PC-3 (cell line): ENCODE measurements around the gene NME7. TPM values are rescaled to one million over a fixed set of nuclear protein-coding genes. Genes with fewer than 3 reads are reported as not detected.
"Not testable (repeated sequence)": the region's sequence is repeated elsewhere in the genome, so short reads cannot be mapped to it uniquely, and the experiment has no call there.

Source experiments
- ATAC-seq: fragments of 200-7000 bp; cut with Tn5 transposase; 2 replicates; pipeline ENCODE4 v1.9.1; 2020; ENCODE audit warnings: mild to moderate bottlenecking, moderate library complexity
- BruUV-seq: library from RNA; stranded (reverse); fragments of 400-500 nt; replicated peaks from 2 replicates; lab custom pipeline; 2021; lab: Mats Ljungman, UMichigan
- CTCF ChIA-PET: fragments of 300-600 bp; sonication (Branson Sonifier 250); formaldehyde crosslinking; loops from one replicate; lab custom pipeline; 2022; ENCODE audit warnings: antibody characterized with exemption; lab: Charles Lee
- POLR2A ChIA-PET: fragments of 300-600 bp; sonication (Branson Sonifier 250); formaldehyde crosslinking; loops from one replicate; lab custom pipeline; 2022; ENCODE audit warnings: antibody characterized with exemption; ENCODE audit not compliant: unreplicated experiment; lab: Charles Lee
- DNase-seq: peaks from one replicate; pipeline ENCODE4 v3.0.0-alpha.2; 2015
- H2AFZ ChIP-seq: fragments of 300-600 bp; sonication (generic); 2 replicates; pipeline ENCODE4 v1.6.0; 2016; ENCODE audit warnings: antibody characterized with exemption, low read length
- H3F3A ChIP-seq: fragments of 300-600 bp; sonication (generic); one replicate; pipeline ENCODE4 v1.6.0; 2017; ENCODE audit warnings: antibody characterized with exemption, low read length, control low read depth, mild to moderate bottlenecking; ENCODE audit not compliant: unreplicated experiment
- H3K27ac ChIP-seq: fragments of 300-600 bp; sonication (generic); 2 replicates; pipeline ENCODE4 v1.5.1; 2016; ENCODE audit warnings: mild to moderate bottlenecking, low read length
- H3K27me3 ChIP-seq: fragments of 300-600 bp; sonication (generic); 2 replicates; pipeline ENCODE4 v1.6.1; 2016; ENCODE audit warnings: low read length, mixed read lengths
- H3K36me3 ChIP-seq: fragments of 300-600 bp; sonication (generic); 2 replicates; pipeline ENCODE4 v1.6.1; 2016; ENCODE audit warnings: low read depth, mixed run types, low read length, mixed read lengths
- H3K4me1 ChIP-seq: fragments of 300-600 bp; sonication (generic); 2 replicates; pipeline ENCODE4 v1.5.1; 2016; ENCODE audit warnings: low read length; ENCODE audit not compliant: insufficient read depth
- H3K4me2 ChIP-seq: fragments of 300-600 bp; sonication (generic); 2 replicates; pipeline ENCODE4 v1.6.0; 2016; ENCODE audit warnings: low read length
- H3K4me3 ChIP-seq: fragments of 300-600 bp; sonication (generic); 2 replicates; pipeline ENCODE4 v1.5.1; 2016; ENCODE audit warnings: mild to moderate bottlenecking, low read length, mixed read lengths
- H3K79me2 ChIP-seq: fragments of 300-600 bp; sonication (generic); 2 replicates; pipeline ENCODE4 v1.6.1; 2017; ENCODE audit warnings: low read length, mixed read lengths
- H3K9ac ChIP-seq: fragments of 300-600 bp; sonication (generic); 2 replicates; pipeline ENCODE4 v1.6.0; 2016; ENCODE audit warnings: mild to moderate bottlenecking, low read length
- H3K9me2 ChIP-seq: fragments of 300-600 bp; sonication (generic); replicated peaks from 2 replicates; pipeline ENCODE4 v1.6.1; 2016; ENCODE audit warnings: mixed run types, low read length, mixed read lengths
- H3K9me3 ChIP-seq: fragments of 300-600 bp; sonication (generic); 2 replicates; pipeline ENCODE4 v1.6.1; 2016; ENCODE audit warnings: low read length, mixed read lengths
- H4K20me1 ChIP-seq: fragments of 300-600 bp; sonication (generic); 2 replicates; pipeline ENCODE4 v1.6.1; 2016; ENCODE audit warnings: low read length, mixed read lengths
- EZH2 ChIP-seq: fragments of 300-600 bp; sonication (generic); IDR thresholded peaks from one replicate; pipeline ENCODE4 v1.6.1; 2017; ENCODE audit warnings: antibody characterized with exemption, mild to moderate bottlenecking, low read length; ENCODE audit not compliant: unreplicated experiment
- EZH2phosphoT487 ChIP-seq: fragments of 300-600 bp; sonication (generic); IDR thresholded peaks from 2 replicates; pipeline ENCODE4 v1.6.1; 2018; ENCODE audit warnings: mild to moderate bottlenecking, antibody characterized with exemption, low read length, borderline replicate concordance
- intact Hi-C: fragments of 100-400 bp; cut with micrococcal nuclease; formaldehyde crosslinking; loops from 2 replicates; pipeline ENCODE4 v1.9.0; 2023
- total RNA-seq: library from RNA; depleted of rRNA; stranded (reverse); fragments of >200 nt; gene quantifications from 2 replicates; pipeline ENCODE4 v1.2.3, GENCODE V29; 2014
- TF ChIP-seq, protein P1 (sequence below): fragments of 300-600 bp; sonication (generic); conservative IDR thresholded peaks from 2 replicates; pipeline ENCODE4 v1.5.1; 2017; ENCODE audit warnings: antibody characterized with exemption, low read depth, mild to moderate bottlenecking, low read length

The NME7 gene
- total RNA-seq, 1 experiment from 2014 or later, result 18.9 TPM

DNA sequence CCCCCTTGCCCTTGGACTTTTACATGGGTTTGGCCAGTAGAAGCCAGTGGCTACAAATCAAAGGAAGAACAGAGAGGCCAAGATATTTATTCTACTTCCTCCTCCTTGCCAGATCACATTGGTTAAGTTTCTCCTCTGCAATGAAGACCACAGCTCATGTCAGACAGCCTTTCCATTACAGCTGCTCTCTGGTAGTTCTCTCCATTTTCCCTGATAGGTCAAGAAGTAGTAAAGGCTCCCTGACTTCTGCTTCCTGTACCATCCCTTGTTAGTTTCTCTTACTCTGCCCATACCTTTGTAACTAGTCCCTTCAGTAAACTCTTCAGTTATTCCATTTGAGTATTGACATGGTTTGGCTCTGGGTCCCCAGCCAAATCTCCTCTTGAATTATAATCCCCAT lies 27.8 kb downstream of the NME7 start:
- Histone ChIP-seq H3F3A (no peaks in the 10 kb centered on the region), H3K27ac (no peak overlapping the region), H3K4me1 (no peaks in the 10 kb centered on the region), H3K9me2 (no peaks in the 10 kb centered on the region), H2AFZ (no peak overlapping the region), H3K4me3 (no peak overlapping the region), H3K9me3 (no peaks in the 10 kb centered on the region), H3K27me3 (no peaks in the 10 kb centered on the region), H3K4me2 (no peak overlapping the region), H3K36me3 (no peaks in the 10 kb centered on the region), H3K9ac (no peak overlapping the region), H4K20me1 (no peaks in the 10 kb centered on the region), H3K79me2 (no peaks in the 10 kb centered on the region)
- POLR2A ChIA-PET, result no interaction called here
- intact Hi-C loops, result no loop called here
- CTCF ChIA-PET, result no interaction called here
- no peak for ATAC-seq
- BruUV-seq, result no TSS peak
- DNase-seq, result no peak
- TF ChIP-seq EZH2phosphoT487 (no peak), EZH2 (no peak)
- TF ChIP-seq, protein P1, sequence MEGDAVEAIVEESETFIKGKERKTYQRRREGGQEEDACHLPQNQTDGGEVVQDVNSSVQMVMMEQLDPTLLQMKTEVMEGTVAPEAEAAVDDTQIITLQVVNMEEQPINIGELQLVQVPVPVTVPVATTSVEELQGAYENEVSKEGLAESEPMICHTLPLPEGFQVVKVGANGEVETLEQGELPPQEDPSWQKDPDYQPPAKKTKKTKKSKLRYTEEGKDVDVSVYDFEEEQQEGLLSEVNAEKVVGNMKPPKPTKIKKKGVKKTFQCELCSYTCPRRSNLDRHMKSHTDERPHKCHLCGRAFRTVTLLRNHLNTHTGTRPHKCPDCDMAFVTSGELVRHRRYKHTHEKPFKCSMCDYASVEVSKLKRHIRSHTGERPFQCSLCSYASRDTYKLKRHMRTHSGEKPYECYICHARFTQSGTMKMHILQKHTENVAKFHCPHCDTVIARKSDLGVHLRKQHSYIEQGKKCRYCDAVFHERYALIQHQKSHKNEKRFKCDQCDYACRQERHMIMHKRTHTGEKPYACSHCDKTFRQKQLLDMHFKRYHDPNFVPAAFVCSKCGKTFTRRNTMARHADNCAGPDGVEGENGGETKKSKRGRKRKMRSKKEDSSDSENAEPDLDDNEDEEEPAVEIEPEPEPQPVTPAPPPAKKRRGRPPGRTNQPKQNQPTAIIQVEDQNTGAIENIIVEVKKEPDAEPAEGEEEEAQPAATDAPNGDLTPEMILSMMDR, result no peak

GRCh38 chr1:169338617-169339016 lies 29.0 kb downstream of the NME7 start:
- BruUV-seq, result no TSS peak
- POLR2A ChIA-PET, result no interaction called here
- no peak overlapping the region for H3K4me3 ChIP-seq

GRCh38 chr1:169336947-169337715 lies 30.5 kb downstream of the NME7 start:
- H3K9ac ChIP-seq, H3K4me1 ChIP-seq, BruUV-seq, H3K36me3 ChIP-seq, ATAC-seq, H2AFZ ChIP-seq, H3K4me3 ChIP-seq, H3F3A ChIP-seq, H3K27ac ChIP-seq, intact Hi-C loops, H3K79me2 ChIP-seq, H3K9me3 ChIP-seq, DNase-seq, H3K9me2 ChIP-seq, H4K20me1 ChIP-seq, H3K4me2 ChIP-seq, POLR2A ChIA-PET, CTCF ChIA-PET, H3K27me3 ChIP-seq: not testable (repeated sequence)

More at GRCh38 chr1:169338617-169339016, 29.0 kb downstream of the NME7 start:
- Histone ChIP-seq H3K9ac (no peak overlapping the region), H3K36me3 (no peaks in the 10 kb centered on the region), H3K27me3 (no peaks in the 10 kb centered on the region), H2AFZ (no peak overlapping the region), H3K27ac (no peak overlapping the region), H3K79me2 (no peaks in the 10 kb centered on the region), H3K9me2 (no peaks in the 10 kb centered on the region), H3K9me3 (no peaks in the 10 kb centered on the region), H3K4me1 (no peaks in the 10 kb centered on the region), H3K4me2 (no peak overlapping the region), H4K20me1 (no peaks in the 10 kb centered on the region), H3F3A (no peaks in the 10 kb centered on the region)
- CTCF ChIA-PET, result no interaction called here
- ATAC-seq (no peak), DNase-seq (no peak)
- intact Hi-C loops, result no loop called here
- no peak for TF ChIP-seq EZH2phosphoT487
- no peak for TF ChIP-seq EZH2
- TF ChIP-seq, protein P1, result no peak

- H3K79me2 ChIP-seq, H3K4me1 ChIP-seq, H3K9me2 ChIP-seq, H3K27me3 ChIP-seq, H3K9me3 ChIP-seq, BruUV-seq, H2AFZ ChIP-seq, POLR2A ChIA-PET, H3K36me3 ChIP-seq, CTCF ChIA-PET, ATAC-seq, DNase-seq, H3K27ac ChIP-seq, H3F3A ChIP-seq, H3K9ac ChIP-seq, H3K4me2 ChIP-seq, H4K20me1 ChIP-seq, H3K4me3 ChIP-seq: not testable (repeated sequence)
- intact Hi-C loops, result loop anchor here (5.0 kb wide), 1 partner anchor 37 kb away; no protein-coding TSS in a partner anchor
Measured at GRCh38 chr1:169334727-169335126, 32.9 kb downstream of the NME7 start.
